OCI-LY7 (cell line): ENCODE measurements around the gene SLC30A3.

ENCODE experiments used
- EZH2phosphoT487 ChIP-seq: fragments of 200-600 bp; sonication (generic); IDR thresholded peaks from 2 replicates; pipeline ENCODE4 v1.6.1; 2018; ENCODE audit warnings: low read depth, borderline replicate concordance, mild to moderate bottlenecking, mixed run types, antibody characterized with exemption, low read length, moderate library complexity, mixed read lengths
- TF ChIP-seq, protein P1 (sequence below): fragments of 200-600 bp; sonication (generic); conservative IDR thresholded peaks from 2 replicates; pipeline ENCODE4 v1.5.1; 2014; ENCODE audit warnings: mild to moderate bottlenecking, antibody characterized with exemption, low read length, moderate library complexity, mixed read lengths

GRCh38 chr2:27206346-27206745 is 56.5 kb downstream of the SLC30A3 start:
- TF ChIP-seq, protein P1, sequence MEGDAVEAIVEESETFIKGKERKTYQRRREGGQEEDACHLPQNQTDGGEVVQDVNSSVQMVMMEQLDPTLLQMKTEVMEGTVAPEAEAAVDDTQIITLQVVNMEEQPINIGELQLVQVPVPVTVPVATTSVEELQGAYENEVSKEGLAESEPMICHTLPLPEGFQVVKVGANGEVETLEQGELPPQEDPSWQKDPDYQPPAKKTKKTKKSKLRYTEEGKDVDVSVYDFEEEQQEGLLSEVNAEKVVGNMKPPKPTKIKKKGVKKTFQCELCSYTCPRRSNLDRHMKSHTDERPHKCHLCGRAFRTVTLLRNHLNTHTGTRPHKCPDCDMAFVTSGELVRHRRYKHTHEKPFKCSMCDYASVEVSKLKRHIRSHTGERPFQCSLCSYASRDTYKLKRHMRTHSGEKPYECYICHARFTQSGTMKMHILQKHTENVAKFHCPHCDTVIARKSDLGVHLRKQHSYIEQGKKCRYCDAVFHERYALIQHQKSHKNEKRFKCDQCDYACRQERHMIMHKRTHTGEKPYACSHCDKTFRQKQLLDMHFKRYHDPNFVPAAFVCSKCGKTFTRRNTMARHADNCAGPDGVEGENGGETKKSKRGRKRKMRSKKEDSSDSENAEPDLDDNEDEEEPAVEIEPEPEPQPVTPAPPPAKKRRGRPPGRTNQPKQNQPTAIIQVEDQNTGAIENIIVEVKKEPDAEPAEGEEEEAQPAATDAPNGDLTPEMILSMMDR = no peak
- TF ChIP-seq EZH2phosphoT487 = no peak
